BJ (cell line): ENCODE measurements around the gene TWF1. TPM values are rescaled to one million over a fixed set of nuclear protein-coding genes. Genes with fewer than 3 reads are reported as not detected.

Source experiments
- polyA plus RNA-seq: library from polyadenylated mRNA; depleted of rRNA; stranded (reverse); fragments of >200 nt; gene quantifications from 2 replicates; pipeline ENCODE4 v1.2.3, GENCODE V29; 2011; rRNA removed

The TWF1 gene
- polyA plus RNA-seq, 1 experiment: 49.8 TPM

Other genes with a start within 250 kb of the TWF1 start
- 3.5 and 6.9 TPM in 2 replicates for gene PUS7L, start 47.5 kb downstream of the TWF1 start, polyA plus RNA-seq
- gene IRAK4, start 47.4 kb downstream of the TWF1 start, polyA plus RNA-seq: 11.3 and 16.4 TPM in 2 replicates
- gene TMEM117, start 29.8 kb upstream of the TWF1 start, polyA plus RNA-seq: 4.3 and 7.0 TPM in 2 replicates